ENCODE results near the gene CUEDC1.

- no peak for TF ChIP-seq EP300 (IDR thresholded peaks at IDR 0.05)
- peak; percentile 59 to 84 (median 82) for TF ChIP-seq CTCF (IDR thresholded peaks at IDR 0.05)
- no peak for TF ChIP-seq POLR2A (IDR thresholded peaks at IDR 0.05)
Measured at GRCh38 chr17:57892146-57892819, 62.9 kb downstream of the CUEDC1 start.

Measured in ovary (tissue), 3 donors.